ENCODE measurements around the gene RRP12. TPM values are rescaled to one million over a fixed set of nuclear protein-coding genes. Genes with fewer than 3 reads are reported as not detected.
A peak's percentile ranks its signal among the peaks of the same experiment; 100 is the strongest.

The RRP12 gene
- total and polyA plus RNA-seq, 9 of the 15 experiments (the other 6 are each of a cell fraction or from before 2014, with no cell fraction given) = 4.6 to 68.2 (median 21.8) TPM

GRCh38 chr10:97318772-97319651 is 82.1 kb downstream of the RRP12 start, which contains the start of gene FRAT1 (continued):
- TF ChIP-seq FOXA3 (CRISPR knock-in tag; conservative IDR thresholded peaks at IDR 0.05 in 1 of 2, IDR thresholded peaks at IDR 0.05 in 1 of 2) = peak; percentile 78 to 89
- no peak for TF ChIP-seq CTCFL (IDR thresholded peaks at IDR 0.05; ENCODE audit: borderline replicate concordance, insufficient read depth, low read depth, low read length, poor library complexity, severe bottlenecking)
- peak; percentile 63 for TF ChIP-seq ARID4B (CRISPR knock-in tag; IDR thresholded peaks at IDR 0.05)
- TF ChIP-seq ZNF395 (CRISPR knock-in tag; IDR thresholded peaks at IDR 0.05) = peak; percentile 89
- TF ChIP-seq CCAR2 (IDR thresholded peaks at IDR 0.05; ENCODE audit: low read depth, low read length) = no peak
- no peak for TF ChIP-seq COPS2 (conservative IDR thresholded peaks at IDR 0.05)
- peak; percentile 40 to 64; a peak in 3 of 4 replicates for TF ChIP-seq MAZ (CRISPR knock-in tag; conservative IDR thresholded peaks at IDR 0.05 in 1 of 2, IDR thresholded peaks at IDR 0.05 in 1 of 2)
- no peak for TF ChIP-seq ZKSCAN1 (IDR thresholded peaks at IDR 0.05; ENCODE audit: low read depth, low read length)
- no peak for TF ChIP-seq ELF4 (CRISPR knock-in tag; IDR thresholded peaks at IDR 0.05)
- TF ChIP-seq RBM14 (IDR thresholded peaks at IDR 0.05; ENCODE audit: borderline replicate concordance, insufficient read depth, low read depth, low read length) = no peak
- TF ChIP-seq FOSL1 (tag; conservative IDR thresholded peaks at IDR 0.05) = peak; percentile 66
- TF ChIP-seq NKRF (IDR thresholded peaks at IDR 0.05; ENCODE audit: borderline replicate concordance) = 0 out of 2 replicates have a peak, but pooled peaks have one; percentile 50
- TF ChIP-seq RBFOX2 (IDR thresholded peaks at IDR 0.05; ENCODE audit: low read depth, low read length) = peak; percentile 86
- TF ChIP-seq DPF2 (IDR thresholded peaks at IDR 0.05) = 0 out of 2 replicates have a peak, but pooled peaks have one; percentile 32
- no peak for TF ChIP-seq RFX1 (IDR thresholded peaks at IDR 0.05)

All from K562 (cell line).